Right kidney (tissue), 9 donors: Measurements from ENCODE around the gene EPB41L3.
"Not testable (repeated sequence)": the region's sequence is repeated elsewhere in the genome, so short reads cannot be mapped to it uniquely, and the experiment has no call there.

ENCODE experiments used
- DNase-seq: peaks from one replicate; pipeline ENCODE4 v3.0.0-alpha.2; 2016
- long read RNA-seq, 8 donors: transcript quantifications; one replicate each; lab custom pipeline, GENCODE V29; 2026

EPB41L3 gene
- long read RNA-seq, donor 1, partial matches to known transcripts: 0 of 3 reads
- long read RNA-seq, donor 1, other reads (novel, unspliced or antisense): 0 of 3 reads
- long read RNA-seq, donor 2: 0 reads
- long read RNA-seq, donor 3: 0 reads
- long read RNA-seq, donor 4: 0 reads
- long read RNA-seq, donor 5, partial matches to known transcripts: 0 of 2 reads
- long read RNA-seq, donor 5, other reads (novel, unspliced or antisense): 0 of 2 reads
- long read RNA-seq, donor 6: 0 reads
- long read RNA-seq, donor 7: 0 reads
- long read RNA-seq, donor 8, partial matches to known transcripts: 0 of 1 reads
- long read RNA-seq, donor 8, other reads (novel, unspliced or antisense): 0 of 1 reads

GRCh38 chr18:5543773-5544389 lies at the start of gene EPB41L3:
TSS of gene EPB41L3 (minus strand) at chr18:5543997. CDS start at chr18:5489183, 54,814 bp downstream.
- DNase-seq: peak; percentile 86

GRCh38 chr18:5588529-5588928 lies 44.7 kb upstream of the EPB41L3 start:
- no peak for DNase-seq

- no peak for DNase-seq
Observed at GRCh38 chr18:5585653-5586052, 41.9 kb upstream of the EPB41L3 start.

- DNase-seq: no peak
Observed at GRCh38 chr18:5584746-5585417, 41.1 kb upstream of the EPB41L3 start.

- no peak for DNase-seq
Observed at GRCh38 chr18:5582849-5583681, 39.3 kb upstream of the EPB41L3 start.

- no peak for DNase-seq
Observed at GRCh38 chr18:5582076-5582475, 38.3 kb upstream of the EPB41L3 start.

GRCh38 chr18:5574843-5575242 lies 31.0 kb upstream of the EPB41L3 start:
- DNase-seq: no peak

- no peak for DNase-seq
Observed at GRCh38 chr18:5571666-5572065, 27.9 kb upstream of the EPB41L3 start.

- not testable (repeated sequence) for DNase-seq
Observed at GRCh38 chr18:5570613-5571012, 26.8 kb upstream of the EPB41L3 start.

- no peak for DNase-seq
Observed at GRCh38 chr18:5568416-5568815, 24.6 kb upstream of the EPB41L3 start.

GRCh38 chr18:5558851-5559250 lies 15.1 kb upstream of the EPB41L3 start:
- DNase-seq: no peak

- no peak for DNase-seq
Observed at GRCh38 chr18:5556310-5556974, 12.6 kb upstream of the EPB41L3 start.

GRCh38 chr18:5554629-5555028 lies 10.8 kb upstream of the EPB41L3 start:
- no peak for DNase-seq

GRCh38 chr18:5546660-5547059 lies 2.9 kb upstream of the EPB41L3 start:
- peak; percentile 9 for DNase-seq

GRCh38 chr18:5543036-5543680 lies 639 bp downstream of the EPB41L3 start:
- peak; percentile 68 for DNase-seq

GRCh38 chr18:5542515-5543035 lies 1.2 kb downstream of the EPB41L3 start:
- DNase-seq: peak; percentile 65

GRCh38 chr18:5541644-5542043 lies 2.2 kb downstream of the EPB41L3 start:
- no peak for DNase-seq

- DNase-seq: no peak
Observed at GRCh38 chr18:5539391-5539790, 4.4 kb downstream of the EPB41L3 start.

- DNase-seq: no peak
Observed at GRCh38 chr18:5538544-5538943, 5.3 kb downstream of the EPB41L3 start.

- DNase-seq: no peak
Observed at GRCh38 chr18:5537860-5538259, 5.9 kb downstream of the EPB41L3 start.

- DNase-seq: no peak
Observed at GRCh38 chr18:5534845-5535244, 9.0 kb downstream of the EPB41L3 start.
